Glutamatergic neuron (in vitro differentiated cells): ENCODE results near the gene ANTXR1. TPM values are rescaled to one million over a fixed set of nuclear protein-coding genes. Genes with fewer than 3 reads are reported as not detected.

Source experiments
- DNase-seq: peaks from one replicate; pipeline ENCODE4 v3.0.0; 2022
- H3K27ac Mint-ChIP-seq: one replicate; pipeline ENCODE4 v1.8.0; 2020; ENCODE audit warnings: mild to moderate bottlenecking, mixed read lengths, inconsistent platforms; ENCODE audit not compliant: unreplicated experiment
- H3K27me3 Mint-ChIP-seq: one replicate; pipeline ENCODE4 v1.8.0; 2020; ENCODE audit warnings: mild to moderate bottlenecking, moderate library complexity, mixed read lengths, inconsistent platforms; ENCODE audit not compliant: unreplicated experiment
- H3K36me3 Mint-ChIP-seq: one replicate; pipeline ENCODE4 v1.8.0; 2020; ENCODE audit warnings: mild to moderate bottlenecking, mixed read lengths, inconsistent platforms; ENCODE audit not compliant: unreplicated experiment
- H3K4me1 Mint-ChIP-seq: one replicate; pipeline ENCODE4 v1.8.0; 2020; ENCODE audit warnings: mild to moderate bottlenecking, low read depth, mixed read lengths, inconsistent platforms; ENCODE audit not compliant: unreplicated experiment
- H3K4me3 Mint-ChIP-seq: one replicate; pipeline ENCODE4 v1.8.0; 2020; ENCODE audit warnings: mild to moderate bottlenecking, mixed read lengths, inconsistent platforms; ENCODE audit not compliant: unreplicated experiment
- H3K9me3 Mint-ChIP-seq: one replicate; pipeline ENCODE4 v1.8.0; 2020; ENCODE audit warnings: mild to moderate bottlenecking, moderate library complexity, mixed read lengths, inconsistent platforms; ENCODE audit not compliant: unreplicated experiment
- total RNA-seq: library from RNA; stranded (reverse); fragmentation: NEBNext Ultra II Directional; extraction: Animal tissue kit (Norgen Biotek cat#: 25700); gene quantifications from one replicate; pipeline ENCODE4 v1.2.1, GENCODE V29; 2021; ENCODE audit not compliant: unreplicated experiment
- TF ChIP-seq, protein P1 (sequence below): fragments of 200-600 bp; sonication (generic); IDR thresholded peaks from one replicate; pipeline ENCODE4 v1.5.0; 2021; ENCODE audit not compliant: partially characterized antibody, unreplicated experiment

ANTXR1 gene
- total RNA-seq, 1 donor from 2014 or later = 26.7 TPM

DNA sequence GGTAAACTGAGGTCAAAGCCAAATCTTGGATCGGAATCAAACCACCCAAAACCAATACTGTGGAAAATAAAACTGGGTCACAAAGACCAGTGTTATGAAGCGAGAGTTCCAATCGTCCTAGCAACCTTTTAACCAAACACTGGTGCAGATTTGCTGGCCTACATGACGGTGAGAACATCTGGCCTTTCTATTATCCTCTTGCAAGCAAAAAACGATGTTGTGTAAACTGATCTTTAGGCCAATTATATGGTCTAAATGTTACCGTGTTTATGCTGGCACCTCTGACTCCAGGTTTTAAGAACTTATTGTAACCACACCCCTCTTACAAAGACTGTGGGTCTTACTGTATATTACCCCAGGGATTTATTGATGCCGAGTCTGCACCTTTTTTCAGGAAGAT, 228.1 kb downstream of the ANTXR1 start:
- no peaks in the 10 kb centered on the region for H3K27me3 Mint-ChIP-seq
- no peak for DNase-seq
- no peak overlapping the region for H3K4me3 Mint-ChIP-seq
- peaks cover 5% of the 10 kb centered on the region for H3K36me3 Mint-ChIP-seq
- no peak overlapping the region for H3K27ac Mint-ChIP-seq
- TF ChIP-seq, protein P1, sequence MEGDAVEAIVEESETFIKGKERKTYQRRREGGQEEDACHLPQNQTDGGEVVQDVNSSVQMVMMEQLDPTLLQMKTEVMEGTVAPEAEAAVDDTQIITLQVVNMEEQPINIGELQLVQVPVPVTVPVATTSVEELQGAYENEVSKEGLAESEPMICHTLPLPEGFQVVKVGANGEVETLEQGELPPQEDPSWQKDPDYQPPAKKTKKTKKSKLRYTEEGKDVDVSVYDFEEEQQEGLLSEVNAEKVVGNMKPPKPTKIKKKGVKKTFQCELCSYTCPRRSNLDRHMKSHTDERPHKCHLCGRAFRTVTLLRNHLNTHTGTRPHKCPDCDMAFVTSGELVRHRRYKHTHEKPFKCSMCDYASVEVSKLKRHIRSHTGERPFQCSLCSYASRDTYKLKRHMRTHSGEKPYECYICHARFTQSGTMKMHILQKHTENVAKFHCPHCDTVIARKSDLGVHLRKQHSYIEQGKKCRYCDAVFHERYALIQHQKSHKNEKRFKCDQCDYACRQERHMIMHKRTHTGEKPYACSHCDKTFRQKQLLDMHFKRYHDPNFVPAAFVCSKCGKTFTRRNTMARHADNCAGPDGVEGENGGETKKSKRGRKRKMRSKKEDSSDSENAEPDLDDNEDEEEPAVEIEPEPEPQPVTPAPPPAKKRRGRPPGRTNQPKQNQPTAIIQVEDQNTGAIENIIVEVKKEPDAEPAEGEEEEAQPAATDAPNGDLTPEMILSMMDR = no peak
- peaks cover 6% of the 10 kb centered on the region for H3K4me1 Mint-ChIP-seq
- H3K9me3 Mint-ChIP-seq = no peaks in the 10 kb centered on the region

DNA sequence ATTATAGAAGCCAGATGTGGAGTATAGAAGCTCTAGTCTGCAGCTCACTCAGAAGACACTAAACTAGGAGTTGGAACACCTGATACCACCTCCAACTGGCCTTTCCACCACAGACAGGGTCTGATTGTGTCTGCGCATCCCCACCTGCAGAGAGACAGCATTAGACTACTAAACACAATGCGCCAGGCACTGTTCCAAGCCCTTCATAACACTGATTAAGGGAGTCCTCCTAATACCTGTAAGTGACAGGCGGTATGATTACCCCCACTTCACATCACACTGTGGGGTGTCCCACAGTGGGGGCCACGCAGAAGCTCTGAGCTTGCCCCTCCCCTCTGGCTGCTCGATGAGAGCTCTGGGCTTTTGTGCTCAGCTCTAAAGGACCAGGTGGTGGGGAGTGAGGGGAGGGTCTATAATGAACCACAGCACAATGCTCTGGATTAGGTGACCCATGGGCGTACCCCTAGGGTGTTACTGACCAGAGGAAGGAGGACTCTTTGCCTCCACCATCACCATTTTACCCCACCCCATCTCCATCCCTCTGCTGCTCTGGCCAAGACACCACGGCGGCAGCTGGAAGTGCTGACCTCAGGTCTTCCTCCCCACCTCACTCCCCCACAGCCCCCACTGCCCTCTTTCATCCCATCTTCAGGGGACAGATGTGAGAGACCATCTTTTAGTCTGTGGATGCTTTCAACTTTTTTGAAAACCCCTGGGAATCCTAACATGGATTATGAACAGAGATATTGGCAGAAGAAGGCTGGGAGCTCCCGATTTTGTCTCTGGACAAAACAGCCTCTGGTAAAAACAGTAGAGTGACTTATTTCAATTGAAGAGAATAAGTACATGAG, 228.9 kb downstream of the ANTXR1 start:
- TF ChIP-seq, protein P1 = no peak
- no peak for DNase-seq
- peaks cover 6% of the 10 kb centered on the region for H3K4me1 Mint-ChIP-seq
- H3K27ac Mint-ChIP-seq = no peak overlapping the region
- H3K27me3 Mint-ChIP-seq = no peaks in the 10 kb centered on the region
- H3K9me3 Mint-ChIP-seq = no peaks in the 10 kb centered on the region
- peaks cover 10% of the 10 kb centered on the region for H3K36me3 Mint-ChIP-seq
- no peak overlapping the region for H3K4me3 Mint-ChIP-seq

GRCh38 chr2:69242651-69243051, 229.7 kb downstream of the ANTXR1 start:
- peaks cover 6% of the 10 kb centered on the region for H3K4me1 Mint-ChIP-seq
- TF ChIP-seq, protein P1 = no peak
- H3K27ac Mint-ChIP-seq = no peak overlapping the region
- no peak for DNase-seq
- H3K36me3 Mint-ChIP-seq = peaks cover 11% of the 10 kb centered on the region
- peak overlapping the region; percentile 44 for H3K4me3 Mint-ChIP-seq
- no peaks in the 10 kb centered on the region for H3K9me3 Mint-ChIP-seq
- no peaks in the 10 kb centered on the region for H3K27me3 Mint-ChIP-seq

- H3K27ac Mint-ChIP-seq = no peak overlapping the region
- TF ChIP-seq, protein P1 = no peak
- H3K4me1 Mint-ChIP-seq = peaks cover 6% of the 10 kb centered on the region
- H3K9me3 Mint-ChIP-seq = no peaks in the 10 kb centered on the region
- H3K36me3 Mint-ChIP-seq = peaks cover 8% of the 10 kb centered on the region
- DNase-seq = no peak
- no peak overlapping the region for H3K4me3 Mint-ChIP-seq
- no peaks in the 10 kb centered on the region for H3K27me3 Mint-ChIP-seq
Measured at GRCh38 chr2:69243652-69244051, 230.7 kb downstream of the ANTXR1 start.

GRCh38 chr2:69244882-69245281, 231.9 kb downstream of the ANTXR1 start:
- TF ChIP-seq, protein P1 = no peak
- Mint-ChIP-seq H3K4me3 (no peak overlapping the region), H3K27ac (no peak overlapping the region), H3K27me3 (no peaks in the 10 kb centered on the region), H3K9me3 (no peaks in the 10 kb centered on the region), H3K36me3 (peaks cover 6% of the 10 kb centered on the region), H3K4me1 (peaks cover 6% of the 10 kb centered on the region)
- no peak for DNase-seq
